GM12878 (cell line): ENCODE results near the gene OR6C76. TPM values are rescaled to one million over a fixed set of nuclear protein-coding genes. Genes with fewer than 3 reads are reported as not detected.

ENCODE experiments used
- ATAC-seq: fragments of 200-7000 bp; cut with Tn5 transposase; 3 replicates; pipeline ENCODE4 v1.9.1; 2020; ENCODE audit warnings: mild to moderate bottlenecking, moderate library complexity
- BruUV-seq: library from RNA; stranded (reverse); fragments of 400-500 nt; replicated peaks from 2 replicates; lab custom pipeline; 2021; lab: Mats Ljungman, UMichigan
- CTCF ChIA-PET: fragments of 300-600 bp; sonication (Branson Sonifier 250); formaldehyde crosslinking; extraction: SDS; loops from one replicate; lab custom pipeline; 2021; ENCODE audit warnings: inconsistent platforms; lab: Yijun Ruan, JAX
- POLR2A ChIA-PET: fragments of 350-600 bp; formaldehyde crosslinking; extraction: SDS; loops from one replicate; lab custom pipeline; 2021; ENCODE audit warnings: inconsistent platforms; lab: Charles Lee
- RAD21 ChIA-PET: fragments of 300-600 bp; sonication (Branson Sonifier 250); formaldehyde crosslinking; loops from one replicate; lab custom pipeline; 2023; ENCODE audit warnings: antibody characterized with exemption; ENCODE audit not compliant: unreplicated experiment; lab: Charles Lee
- SMC1A ChIA-PET: fragments of 300-600 bp; sonication (Branson Sonifier 250); formaldehyde crosslinking; loops from one replicate; lab custom pipeline; 2023; ENCODE audit not compliant: unreplicated experiment, uncharacterized antibody; lab: Charles Lee
- DNase-seq: peaks from one replicate; pipeline ENCODE4 v3.0.0-alpha.2; 2011; ENCODE audit warnings: low read depth, low spot score
- FAIRE-seq: peaks from 3 replicates; lab custom pipeline; 2011; peaks lifted over from hg19 to GRCh38; lab: Jason Lieb, UNC
- H2AFZ ChIP-seq: 2 replicates; pipeline ENCODE4 v1.6.0; 2011; ENCODE audit warnings: low read depth, low read length, control low read depth; ENCODE audit not compliant: control insufficient read depth
- H3K27ac ChIP-seq: 2 replicates; pipeline ENCODE4 v1.5.1; 2011; ENCODE audit warnings: control low read depth; ENCODE audit not compliant: control insufficient read depth, insufficient read depth
- H3K27me3 ChIP-seq, 2 experiments: replicated peaks in 1 of 2; 2 replicates each; pipeline versions ENCODE4 v1.6.0 to v1.6.1; 2011; ENCODE audit warnings: low read length in 1 of 2; ENCODE audit not compliant: control insufficient read depth in 2 of 2, insufficient read depth in 2 of 2
- H3K36me3 ChIP-seq, 2 experiments: 2 replicates each; pipeline ENCODE4 v1.5.1; 2011; ENCODE audit warnings: low read length in 1 of 2; ENCODE audit not compliant: control insufficient read depth in 2 of 2, insufficient read depth in 2 of 2
- H3K4me1 ChIP-seq: 2 replicates; pipeline ENCODE4 v1.6.1; 2011; ENCODE audit warnings: mild to moderate bottlenecking, low read length, moderate library complexity, mixed read lengths; ENCODE audit not compliant: control insufficient read depth, insufficient read depth
- H3K4me2 ChIP-seq: 2 replicates; pipeline ENCODE4 v1.6.0; 2011; ENCODE audit warnings: control low read depth; ENCODE audit not compliant: control insufficient read depth, insufficient read depth
- H3K4me3 ChIP-seq: fragments of 200-600 bp; sonication (generic); 2 replicates; pipeline ENCODE4 v1.5.1; 2016
- H3K79me2 ChIP-seq: 2 replicates; pipeline ENCODE4 v1.6.0; 2011; ENCODE audit warnings: low read length; ENCODE audit not compliant: control insufficient read depth, insufficient read depth
- H3K9ac ChIP-seq: 2 replicates; pipeline ENCODE4 v1.8.0; 2011; ENCODE audit warnings: low read length, control low read depth, mixed read lengths; ENCODE audit not compliant: control insufficient read depth, insufficient read depth
- H3K9me3 ChIP-seq: replicated peaks from 3 replicates; pipeline ENCODE4 v1.5.1; 2011; ENCODE audit warnings: mild to moderate bottlenecking, low read length; ENCODE audit not compliant: control insufficient read depth, insufficient read depth
- H4K20me1 ChIP-seq: 2 replicates; pipeline ENCODE4 v1.6.0; 2011; ENCODE audit not compliant: control insufficient read depth, insufficient read depth
- CEBPB ChIP-seq, 2 experiments: fragments of 150-350 bp in 1 of 2; IDR thresholded peaks; 2 replicates each; pipeline ENCODE4 v1.6.1; 2012 to 2014; ENCODE audit warnings: low read depth in 2 of 2, low read length in 2 of 2, borderline replicate concordance in 1 of 2, inconsistent platforms in 1 of 2
- EED ChIP-seq: sonication (generic); IDR thresholded peaks from 2 replicates; pipeline ENCODE4 v1.6.1; 2016; ENCODE audit warnings: antibody characterized with exemption, low read depth
- LARP7 ChIP-seq: fragments of 450-650 bp; IDR thresholded peaks from 2 replicates; pipeline ENCODE4 v1.6.1; 2017; ENCODE audit warnings: mild to moderate bottlenecking
- MEF2A ChIP-seq: IDR thresholded peaks from 2 replicates; pipeline ENCODE4 v1.6.1; 2011; ENCODE audit warnings: low read depth, mild to moderate bottlenecking, low read length, moderate library complexity; ENCODE audit not compliant: insufficient read depth
- MTA3 ChIP-seq: IDR thresholded peaks from 2 replicates; pipeline ENCODE4 v1.6.1; 2012; ENCODE audit warnings: low read length, inconsistent platforms, borderline replicate concordance
- MYC ChIP-seq: IDR thresholded peaks from 2 replicates; pipeline ENCODE4 v1.6.1; 2011; ENCODE audit warnings: mild to moderate bottlenecking, low read length, moderate library complexity, inconsistent platforms; ENCODE audit not compliant: insufficient read depth, insufficient replicate concordance, insufficient read length, severe bottlenecking
- NBN ChIP-seq: fragments of 450-650 bp; IDR thresholded peaks from 2 replicates; pipeline ENCODE4 v1.6.1; 2016
- RB1 ChIP-seq: fragments of 450-650 bp; formaldehyde crosslinking; IDR thresholded peaks from 2 replicates; pipeline ENCODE4 v1.6.1; 2017; ENCODE audit warnings: mild to moderate bottlenecking, borderline replicate concordance
- RCOR1 ChIP-seq: conservative IDR thresholded peaks from 2 replicates; pipeline ENCODE4 v1.6.1; 2012; ENCODE audit warnings: low read depth, low read length, improper control_type of control experiment
- SREBF1 ChIP-seq: IDR thresholded peaks from 2 replicates; pipeline ENCODE4 v1.6.1; 2012; ENCODE audit warnings: mild to moderate bottlenecking, low read length
- WRNIP1 ChIP-seq: IDR thresholded peaks from 2 replicates; pipeline ENCODE4 v1.6.1; 2011; ENCODE audit warnings: low read depth, low read length, improper control_type of control experiment, borderline replicate concordance
- WGBS: methylation state at CpG from one replicate; pipeline ENCODE4 v1.1.6; 2016; ENCODE audit warnings: low lambda C conversion rate; ENCODE audit not compliant: insufficient replicate concordance, insufficient coverage; ENCODE audit errors: missing lambda C conversion rate; 5-methylcytosine and 5-hydroxymethylcytosine counted together
- in situ Hi-C: fragments of 300-500 bp; cut with MboI; formaldehyde crosslinking; loops from 9 replicates; pipeline ENCODE4 v1.14.3; 2018; ENCODE audit warnings: mixed read lengths
- intact Hi-C: fragments of 100-400 bp; cut with micrococcal nuclease; formaldehyde crosslinking; loops from one replicate; pipeline ENCODE4 v1.14.2; 2022; ENCODE audit not compliant: unreplicated experiment
- polyA plus RNA-seq, 11 experiments: library from polyadenylated mRNA; depleted of rRNA in 4 of 11; unstranded in 6 of 11; stranded (reverse) in 5 of 11; fragments of >200 nt; fragmentation: Nextera tagmentation in 4 of 11; fragmentation: Illumina TruSeq in 1 of 11; extraction: Ambion mirVana in 4 of 11; extraction: Trizol in 1 of 11; gene quantifications; 1 replicate in 1 of 11; 2 replicates in 10 of 11; pipeline versions ENCODE4 v1.2.1 to v1.2.3, GENCODE V29; 2011 to 2016; ENCODE audit warnings: inconsistent platforms in 2 of 11, missing spikeins in 2 of 11, low read depth in 1 of 11
- total RNA-seq, 4 experiments: library from RNA; depleted of rRNA in 3 of 4; stranded (reverse); fragments of >200 nt in 3 of 4; fragmentation: Illumina TruSeq in 1 of 4; extraction: Trizol in 1 of 4; gene quantifications; 2 replicates each; pipeline versions ENCODE4 v1.2.1 to v1.2.3, GENCODE V29; 2013 to 2021
- TF ChIP-seq, protein P1 (sequence below): IDR thresholded peaks from 2 replicates; pipeline ENCODE4 v1.6.1; 2011; ENCODE audit warnings: low read depth, mild to moderate bottlenecking, low read length, moderate library complexity, borderline replicate concordance; ENCODE audit errors: extremely low read depth
- TF ChIP-seq, protein P2 (sequence below): IDR thresholded peaks from 2 replicates; pipeline ENCODE4 v1.6.1; 2011; ENCODE audit warnings: mild to moderate bottlenecking, low read depth, low read length, moderate library complexity; ENCODE audit not compliant: insufficient replicate concordance
- TF ChIP-seq, protein P3 (sequence below): fragments of 450-650 bp; IDR thresholded peaks from 2 replicates; pipeline ENCODE4 v1.6.1; 2014; ENCODE audit warnings: mild to moderate bottlenecking
- TF ChIP-seq, protein P4 (sequence below), 3 experiments: IDR thresholded peaks in 2 of 3; conservative IDR thresholded peaks in 1 of 3; 2 replicates each; pipeline ENCODE4 v1.5.1; 2011; ENCODE audit warnings: low read depth in 3 of 3, low read length in 3 of 3, mild to moderate bottlenecking in 3 of 3, control low read depth in 2 of 3, moderate library complexity in 2 of 3, inconsistent platforms in 1 of 3, mixed read lengths in 1 of 3; ENCODE audit not compliant: control insufficient read depth in 2 of 3, insufficient read depth in 1 of 3; ENCODE audit errors: extremely low read depth in 1 of 3
- TF ChIP-seq, protein P5 (sequence below): IDR thresholded peaks from 2 replicates; pipeline ENCODE4 v1.6.1; 2012; ENCODE audit warnings: low read depth, low read length, improper control_type of control experiment

The OR6C76 gene
- total and polyA plus RNA-seq, 10 of the 15 experiments (the other 5 are each of a cell fraction or from before 2014, with no cell fraction given), result not detected

DNA sequence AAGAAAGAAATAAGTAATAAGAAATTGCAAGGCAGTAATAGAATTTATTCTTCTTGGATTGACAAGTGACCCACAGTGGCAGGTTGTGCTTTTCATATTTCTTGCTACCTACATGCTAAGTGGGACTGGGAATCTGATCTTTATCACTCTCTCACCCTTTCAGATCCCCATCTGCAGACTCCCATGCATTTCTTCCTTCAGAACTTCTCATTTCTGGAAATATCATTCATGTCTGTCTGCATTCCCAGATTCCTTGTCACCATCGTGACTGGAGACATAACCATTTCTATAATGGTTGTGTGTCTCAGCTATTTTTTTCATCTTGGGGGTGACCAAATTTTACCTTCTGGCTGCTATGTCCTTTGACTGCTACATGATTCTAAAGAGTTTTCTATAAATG, 29.7 kb upstream of the OR6C76 start:
- Histone ChIP-seq H3K4me1 (no peaks in the 10 kb centered on the region), H3K79me2 (no peaks in the 10 kb centered on the region), H4K20me1 (no peaks in the 10 kb centered on the region), H3K4me2 (no peak overlapping the region), H3K9ac (no peak overlapping the region), H3K27ac (no peak overlapping the region), H3K9me3 (no peaks in the 10 kb centered on the region), H3K4me3 (no peak overlapping the region), H3K36me3 (no peaks in the 10 kb centered on the region), H2AFZ (no peak overlapping the region), H3K27me3 (no peaks in the 10 kb centered on the region)
- SMC1A ChIA-PET, result no interaction called here
- intact Hi-C loops (no loop called here), in situ Hi-C loops (no loop called here)
- ATAC-seq, result no peak
- RAD21 ChIA-PET, result no interaction called here
- 0% methylated on average over 1 of the region's 1 CpG for WGBS
- DNase-seq, result no peak
- BruUV-seq, result no TSS peak
- CTCF ChIA-PET, result no interaction called here
- POLR2A ChIA-PET, result no interaction called here
- no peak for FAIRE-seq
- TF ChIP-seq, protein P1, sequence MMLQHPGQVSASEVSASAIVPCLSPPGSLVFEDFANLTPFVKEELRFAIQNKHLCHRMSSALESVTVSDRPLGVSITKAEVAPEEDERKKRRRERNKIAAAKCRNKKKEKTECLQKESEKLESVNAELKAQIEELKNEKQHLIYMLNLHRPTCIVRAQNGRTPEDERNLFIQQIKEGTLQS, result no peak
- TF ChIP-seq CEBPB (IDR thresholded peaks at IDR 0.05; ENCODE audit: borderline replicate concordance in 1 of 2, low read depth in 2 of 2, low read length in 2 of 2) (no peak), LARP7 (no peak), MEF2A (no peak), MYC (no peak), NBN (no peak), RCOR1 (no peak), SREBF1 (no peak), RB1 (no peak), WRNIP1 (no peak), EED (no peak), MTA3 (no peak)
- TF ChIP-seq, protein P2, sequence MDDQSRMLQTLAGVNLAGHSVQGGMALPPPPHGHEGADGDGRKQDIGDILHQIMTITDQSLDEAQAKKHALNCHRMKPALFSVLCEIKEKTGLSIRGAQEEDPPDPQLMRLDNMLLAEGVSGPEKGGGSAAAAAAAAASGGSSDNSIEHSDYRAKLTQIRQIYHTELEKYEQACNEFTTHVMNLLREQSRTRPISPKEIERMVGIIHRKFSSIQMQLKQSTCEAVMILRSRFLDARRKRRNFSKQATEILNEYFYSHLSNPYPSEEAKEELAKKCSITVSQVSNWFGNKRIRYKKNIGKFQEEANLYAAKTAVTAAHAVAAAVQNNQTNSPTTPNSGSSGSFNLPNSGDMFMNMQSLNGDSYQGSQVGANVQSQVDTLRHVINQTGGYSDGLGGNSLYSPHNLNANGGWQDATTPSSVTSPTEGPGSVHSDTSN, result no peak
- TF ChIP-seq, protein P3, sequence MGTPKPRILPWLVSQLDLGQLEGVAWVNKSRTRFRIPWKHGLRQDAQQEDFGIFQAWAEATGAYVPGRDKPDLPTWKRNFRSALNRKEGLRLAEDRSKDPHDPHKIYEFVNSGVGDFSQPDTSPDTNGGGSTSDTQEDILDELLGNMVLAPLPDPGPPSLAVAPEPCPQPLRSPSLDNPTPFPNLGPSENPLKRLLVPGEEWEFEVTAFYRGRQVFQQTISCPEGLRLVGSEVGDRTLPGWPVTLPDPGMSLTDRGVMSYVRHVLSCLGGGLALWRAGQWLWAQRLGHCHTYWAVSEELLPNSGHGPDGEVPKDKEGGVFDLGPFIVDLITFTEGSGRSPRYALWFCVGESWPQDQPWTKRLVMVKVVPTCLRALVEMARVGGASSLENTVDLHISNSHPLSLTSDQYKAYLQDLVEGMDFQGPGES, result no peak
- TF ChIP-seq, protein P4, sequence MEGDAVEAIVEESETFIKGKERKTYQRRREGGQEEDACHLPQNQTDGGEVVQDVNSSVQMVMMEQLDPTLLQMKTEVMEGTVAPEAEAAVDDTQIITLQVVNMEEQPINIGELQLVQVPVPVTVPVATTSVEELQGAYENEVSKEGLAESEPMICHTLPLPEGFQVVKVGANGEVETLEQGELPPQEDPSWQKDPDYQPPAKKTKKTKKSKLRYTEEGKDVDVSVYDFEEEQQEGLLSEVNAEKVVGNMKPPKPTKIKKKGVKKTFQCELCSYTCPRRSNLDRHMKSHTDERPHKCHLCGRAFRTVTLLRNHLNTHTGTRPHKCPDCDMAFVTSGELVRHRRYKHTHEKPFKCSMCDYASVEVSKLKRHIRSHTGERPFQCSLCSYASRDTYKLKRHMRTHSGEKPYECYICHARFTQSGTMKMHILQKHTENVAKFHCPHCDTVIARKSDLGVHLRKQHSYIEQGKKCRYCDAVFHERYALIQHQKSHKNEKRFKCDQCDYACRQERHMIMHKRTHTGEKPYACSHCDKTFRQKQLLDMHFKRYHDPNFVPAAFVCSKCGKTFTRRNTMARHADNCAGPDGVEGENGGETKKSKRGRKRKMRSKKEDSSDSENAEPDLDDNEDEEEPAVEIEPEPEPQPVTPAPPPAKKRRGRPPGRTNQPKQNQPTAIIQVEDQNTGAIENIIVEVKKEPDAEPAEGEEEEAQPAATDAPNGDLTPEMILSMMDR (IDR thresholded peaks at IDR 0.05 in 2 of 3, conservative IDR thresholded peaks at IDR 0.05 in 1 of 3; ENCODE audit: control insufficient read depth in 2 of 3, extremely low read depth in 1 of 3, insufficient read depth in 1 of 3, low read depth in 3 of 3, low read length in 3 of 3), result no peak
- TF ChIP-seq, protein P5, sequence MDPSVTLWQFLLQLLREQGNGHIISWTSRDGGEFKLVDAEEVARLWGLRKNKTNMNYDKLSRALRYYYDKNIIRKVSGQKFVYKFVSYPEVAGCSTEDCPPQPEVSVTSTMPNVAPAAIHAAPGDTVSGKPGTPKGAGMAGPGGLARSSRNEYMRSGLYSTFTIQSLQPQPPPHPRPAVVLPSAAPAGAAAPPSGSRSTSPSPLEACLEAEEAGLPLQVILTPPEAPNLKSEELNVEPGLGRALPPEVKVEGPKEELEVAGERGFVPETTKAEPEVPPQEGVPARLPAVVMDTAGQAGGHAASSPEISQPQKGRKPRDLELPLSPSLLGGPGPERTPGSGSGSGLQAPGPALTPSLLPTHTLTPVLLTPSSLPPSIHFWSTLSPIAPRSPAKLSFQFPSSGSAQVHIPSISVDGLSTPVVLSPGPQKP, result no peak
